Skeletal muscle tissue (tissue), 4 donors: Measurements from ENCODE around the gene LRRC8D. TPM values are rescaled to one million over a fixed set of nuclear protein-coding genes. Genes with fewer than 3 reads are reported as not detected.

Experiments used
- H3K27ac ChIP-seq: one replicate; pipeline ENCODE4 v1.7.0; 2013; ENCODE audit warnings: mild to moderate bottlenecking, low read depth, low read length, inconsistent platforms
- H3K27me3 ChIP-seq, 3 donors: one replicate each; pipeline ENCODE4 v1.7.0; 2013; ENCODE audit warnings: low read length in 3 of 3; ENCODE audit not compliant: control insufficient read depth in 3 of 3, insufficient read depth in 3 of 3
- H3K36me3 ChIP-seq, 3 donors: one replicate each; pipeline ENCODE4 v1.7.0; 2013; ENCODE audit warnings: low read length in 3 of 3; ENCODE audit not compliant: control insufficient read depth in 3 of 3, insufficient read depth in 3 of 3
- H3K4me1 ChIP-seq, 3 donors: one replicate each; pipeline ENCODE4 v1.7.0; 2013; ENCODE audit warnings: low read length in 3 of 3, mild to moderate bottlenecking in 3 of 3; ENCODE audit not compliant: control insufficient read depth in 3 of 3, insufficient read depth in 3 of 3
- H3K4me3 ChIP-seq, 3 donors: one replicate each; pipeline ENCODE4 v1.7.0; 2013; ENCODE audit warnings: low read length in 3 of 3
- H3K9ac ChIP-seq, 3 donors: one replicate each; pipeline ENCODE4 v1.7.0; 2013; ENCODE audit warnings: low read length in 3 of 3, mild to moderate bottlenecking in 3 of 3, moderate library complexity in 2 of 3, low read depth in 1 of 3
- H3K9me3 ChIP-seq, 3 donors: one replicate each; pipeline ENCODE4 v1.7.0; 2013; ENCODE audit warnings: low read length in 3 of 3; ENCODE audit not compliant: control insufficient read depth in 3 of 3
- total RNA-seq: library from RNA; depleted of rRNA; stranded (reverse); fragments of >200 nt; gene quantifications from one replicate; pipeline ENCODE4 v1.2.3, GENCODE V29; 2014
- donor health status: Osteomylitis.

Gene LRRC8D
- total RNA-seq, 1 donor from 2014 or later: 4.7 TPM

DNA sequence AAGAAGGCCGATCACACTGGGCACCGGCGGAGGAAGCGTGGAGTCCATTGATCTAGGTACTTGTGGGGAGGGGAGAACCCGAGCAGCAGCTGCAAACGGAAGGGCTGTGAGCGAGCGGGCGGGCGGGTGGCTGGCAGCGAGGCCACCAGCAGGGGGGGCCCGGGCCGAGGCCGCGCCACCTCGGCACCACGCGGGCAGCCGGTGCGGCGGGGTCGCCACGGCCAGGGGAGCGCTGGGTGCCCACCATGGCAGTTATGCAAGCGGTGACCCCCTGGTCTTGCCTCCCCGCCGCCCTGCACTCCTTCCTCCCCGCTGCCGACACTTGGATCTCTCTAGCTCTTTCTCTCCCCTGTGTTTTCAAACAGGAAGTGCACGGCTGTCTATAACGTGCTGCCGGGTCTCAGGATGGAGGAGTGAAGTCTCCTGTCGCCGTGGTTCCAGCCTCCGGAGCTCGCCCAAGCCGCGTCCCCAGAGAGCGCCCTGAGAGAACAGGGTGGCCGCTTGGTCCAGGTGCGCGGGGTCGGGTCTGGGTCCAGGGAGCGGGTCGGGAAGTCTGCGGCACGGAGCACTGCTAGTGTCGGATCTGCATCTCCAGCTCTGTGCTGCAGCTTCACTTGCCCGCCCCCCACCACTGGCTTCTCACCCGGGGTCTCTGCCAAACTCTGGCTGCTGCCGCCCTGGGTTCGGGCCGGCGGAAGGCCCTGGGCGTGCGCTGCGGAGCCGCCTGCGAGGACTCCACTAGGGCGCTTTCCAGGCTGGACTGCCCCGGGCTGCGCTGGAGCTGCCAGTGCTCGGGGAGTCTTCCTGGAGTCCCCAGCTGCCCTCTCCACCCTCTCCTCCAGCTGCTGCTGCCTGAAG, 22.7 kb downstream of the LRRC8D start:
- Histone ChIP-seq H3K4me3 (peak overlapping the region; percentile 79 to 87 (median 84)), H3K27ac (no peak overlapping the region), H3K9me3 (no peaks in the 10 kb centered on the region), H3K27me3 (no peaks in the 10 kb centered on the region), H3K36me3 (peaks cover 0 to 2% (median 0%) of the 10 kb centered on the region in 3 donors), H3K4me1 (peaks cover 10 to 15% (median 12%) of the 10 kb centered on the region in 3 donors), H3K9ac (peak overlapping the region; percentile 59 to 82 (median 68))

DNA sequence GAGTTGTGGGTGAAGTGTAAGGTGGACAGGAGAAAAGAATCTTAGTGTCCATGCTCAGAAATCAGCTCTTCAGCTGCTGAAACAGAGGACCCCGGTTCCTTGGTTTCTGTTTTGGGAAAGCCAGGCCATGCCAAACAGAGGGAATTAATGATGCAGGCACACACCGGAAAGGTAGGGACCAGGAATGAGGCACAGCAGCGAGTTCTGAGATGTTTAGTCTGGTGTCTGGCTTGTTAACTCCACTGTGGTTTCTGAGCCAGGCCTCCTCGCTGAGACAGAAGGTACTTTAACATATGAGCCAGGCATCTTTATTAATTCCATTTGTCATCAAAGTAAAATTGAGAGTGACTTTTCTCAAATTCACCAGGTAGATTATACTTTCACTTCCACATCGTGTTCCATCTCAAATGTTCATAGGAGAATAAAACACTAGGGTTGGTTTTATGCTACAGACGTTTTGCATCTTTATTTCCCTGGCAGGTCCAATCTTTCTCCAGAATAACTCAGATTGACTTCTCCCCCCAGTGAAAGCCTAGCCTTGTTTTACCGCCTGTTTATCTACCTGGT, 23.5 kb downstream of the LRRC8D start:
- Histone ChIP-seq H3K27ac (no peak overlapping the region), H3K4me3 (peak overlapping the region; percentile 79 to 87 (median 84)), H3K36me3 (peaks cover 0 to 2% (median 0%) of the 10 kb centered on the region in 3 donors), H3K4me1 (peaks cover 10 to 15% (median 12%) of the 10 kb centered on the region in 3 donors), H3K27me3 (no peaks in the 10 kb centered on the region), H3K9me3 (no peaks in the 10 kb centered on the region), H3K9ac (peak overlapping the region; percentile 5 to 82 (median 68))

DNA sequence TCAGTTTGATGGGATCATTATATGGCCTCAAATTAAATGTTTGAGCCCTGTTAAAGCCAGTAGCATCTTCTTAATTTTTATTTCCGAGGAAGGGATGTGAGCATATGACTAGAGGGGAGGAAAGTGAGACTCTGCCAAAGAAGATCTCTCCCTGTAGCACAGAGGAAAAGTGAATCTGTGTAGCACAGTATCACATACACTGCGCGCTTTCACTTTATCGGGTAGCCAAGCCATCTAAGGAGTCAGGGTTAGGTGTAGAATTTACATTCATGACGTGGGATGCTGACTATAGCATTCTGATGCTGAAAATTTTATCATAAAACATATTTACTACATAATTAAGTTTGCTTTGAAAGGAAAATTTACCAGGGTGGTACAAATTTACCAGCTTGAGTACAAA, 24.0 kb downstream of the LRRC8D start:
- no peak overlapping the region for H3K9ac ChIP-seq

DNA sequence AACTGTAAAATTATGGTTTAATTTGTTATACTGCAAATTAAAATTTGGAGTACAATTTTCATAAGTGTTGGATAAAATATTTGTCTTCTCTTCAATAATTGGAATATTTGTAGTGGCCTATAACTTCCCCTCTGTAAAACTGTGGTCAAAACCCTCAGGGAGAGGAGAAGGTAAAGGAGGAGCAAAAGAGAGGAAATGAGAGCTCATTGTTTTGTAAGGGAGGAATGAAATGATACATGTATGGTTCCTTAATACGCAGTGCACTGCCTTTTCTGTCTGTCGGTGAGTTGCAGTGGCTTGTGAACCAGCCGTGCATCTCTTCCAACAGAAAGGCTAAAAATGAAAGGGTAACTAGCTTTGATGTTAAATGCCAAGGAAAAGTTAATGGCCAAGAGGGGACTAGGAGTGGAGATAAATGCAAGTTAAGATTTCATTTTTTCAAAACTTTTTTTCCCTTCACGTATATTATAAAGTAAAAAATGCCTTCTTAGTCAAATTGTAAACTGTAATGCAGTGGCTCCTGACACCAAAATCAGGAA, 26.4 kb downstream of the LRRC8D start:
- peaks cover 10 to 15% (median 11%) of the 10 kb centered on the region in 3 donors for H3K4me1 ChIP-seq
- H3K27me3 ChIP-seq: no peaks in the 10 kb centered on the region
- no peak overlapping the region for H3K27ac ChIP-seq
- peaks cover 0 to 2% (median 0%) of the 10 kb centered on the region in 3 donors for H3K36me3 ChIP-seq
- H3K9ac ChIP-seq: no peak overlapping the region
- H3K4me3 ChIP-seq: no peak overlapping the region
- H3K9me3 ChIP-seq: no peaks in the 10 kb centered on the region

More for the DNA sequence above, 24.0 kb downstream of the LRRC8D start:
- Histone ChIP-seq H3K4me1 (peaks cover 10 to 15% (median 12%) of the 10 kb centered on the region in 3 donors), H3K9me3 (no peaks in the 10 kb centered on the region), H3K27me3 (no peaks in the 10 kb centered on the region), H3K36me3 (peaks cover 0 to 2% (median 0%) of the 10 kb centered on the region in 3 donors), H3K4me3 (peak overlapping the region in 1 of 3 donors; percentile 79), H3K27ac (no peak overlapping the region)

DNA sequence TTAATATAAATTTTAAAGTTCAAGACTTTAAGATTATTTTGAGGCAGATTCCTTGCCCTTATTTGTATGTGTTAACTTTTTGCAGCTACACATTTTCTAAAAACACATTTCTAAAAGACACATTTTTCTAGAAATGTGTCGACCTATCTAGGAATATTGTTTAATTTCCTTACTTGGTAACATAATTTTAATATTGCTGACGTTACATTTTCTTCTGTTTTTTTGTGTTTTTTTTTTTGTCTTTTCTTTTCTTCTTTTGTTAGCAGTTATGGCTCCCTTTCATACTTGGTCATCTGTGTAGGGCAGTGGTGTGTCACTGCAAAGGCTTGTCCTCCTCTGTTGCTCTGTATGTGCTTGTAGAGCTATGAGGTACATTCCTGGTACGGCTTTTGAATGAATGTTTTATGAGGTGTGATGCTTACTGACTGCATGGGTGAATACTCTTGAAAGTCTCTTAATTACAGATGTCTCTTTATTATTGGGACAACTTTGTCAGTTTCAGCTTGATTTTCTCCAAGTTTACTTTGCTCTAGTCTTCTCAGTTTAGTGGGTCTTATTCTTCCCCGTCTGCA, 30.1 kb downstream of the LRRC8D start:
- no peaks in the 10 kb centered on the region for H3K9me3 ChIP-seq
- no peaks in the 10 kb centered on the region for H3K27me3 ChIP-seq
- H3K4me1 ChIP-seq: no peaks in the 10 kb centered on the region
- peaks cover 0 to 2% (median 0%) of the 10 kb centered on the region in 3 donors for H3K36me3 ChIP-seq
- no peak overlapping the region for H3K27ac ChIP-seq
- no peak overlapping the region for H3K4me3 ChIP-seq
- no peak overlapping the region for H3K9ac ChIP-seq

DNA sequence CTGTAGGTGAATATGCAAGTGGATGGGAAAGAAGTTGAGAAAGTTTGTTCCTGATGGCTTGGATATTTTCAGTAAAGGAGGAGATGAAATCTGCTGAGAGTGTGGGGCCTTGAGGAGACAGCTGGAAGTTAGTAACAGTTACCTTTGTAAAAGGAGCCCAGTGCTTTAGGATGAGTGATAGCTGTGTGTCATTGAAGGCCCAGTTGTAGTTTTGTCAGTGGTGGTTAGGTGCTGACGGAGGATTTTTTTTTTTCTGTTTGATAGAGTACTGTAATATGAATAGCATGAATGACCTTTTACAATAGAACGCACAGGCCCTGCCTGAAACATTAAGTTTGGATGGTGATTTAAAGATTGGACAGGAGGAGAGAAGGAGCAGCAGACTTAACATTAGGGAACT, 33.3 kb downstream of the LRRC8D start:
- no peak overlapping the region for H3K4me3 ChIP-seq
- H3K9ac ChIP-seq: no peak overlapping the region
- no peak overlapping the region for H3K27ac ChIP-seq
- H3K27me3 ChIP-seq: no peaks in the 10 kb centered on the region
- no peaks in the 10 kb centered on the region for H3K36me3 ChIP-seq
- H3K4me1 ChIP-seq: no peaks in the 10 kb centered on the region
- no peaks in the 10 kb centered on the region for H3K9me3 ChIP-seq

DNA sequence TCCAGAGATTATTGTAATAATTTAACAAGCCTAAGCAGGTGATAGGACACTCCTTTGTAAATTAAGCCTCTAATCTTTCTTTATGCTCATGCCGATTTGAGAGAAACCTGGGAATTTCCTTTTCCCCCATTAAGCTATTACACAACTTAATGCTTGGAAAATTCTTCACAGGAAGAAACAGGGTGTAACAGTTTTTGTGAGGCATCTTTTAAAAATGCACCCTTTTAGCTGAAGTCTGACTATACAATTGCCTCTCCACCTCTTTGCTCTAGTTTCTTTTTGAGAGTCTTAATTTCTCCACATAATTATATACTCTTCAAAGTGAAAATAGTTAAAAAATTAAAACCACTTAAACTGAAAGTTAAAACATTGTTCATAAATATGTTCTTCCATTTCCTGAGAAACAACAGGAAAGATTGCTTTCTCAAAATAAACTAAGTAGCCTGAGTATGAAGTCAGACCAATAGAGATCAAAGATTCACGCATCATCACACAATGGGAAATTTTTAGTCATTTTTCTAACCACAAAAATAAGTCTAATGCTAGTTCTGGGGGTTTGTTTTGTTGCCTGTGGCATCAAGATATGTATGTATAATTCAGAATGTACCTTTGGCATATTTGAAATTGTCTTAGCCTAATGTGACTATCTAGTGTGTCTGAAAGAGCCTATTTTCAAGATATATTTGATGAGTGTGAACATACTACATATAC, 34.7 kb downstream of the LRRC8D start:
- no peaks in the 10 kb centered on the region for H3K36me3 ChIP-seq
- H3K4me3 ChIP-seq: no peak overlapping the region
- no peaks in the 10 kb centered on the region for H3K27me3 ChIP-seq
- H3K4me1 ChIP-seq: no peaks in the 10 kb centered on the region
- H3K27ac ChIP-seq: no peak overlapping the region
- H3K9ac ChIP-seq: no peak overlapping the region
- H3K9me3 ChIP-seq: no peaks in the 10 kb centered on the region

DNA sequence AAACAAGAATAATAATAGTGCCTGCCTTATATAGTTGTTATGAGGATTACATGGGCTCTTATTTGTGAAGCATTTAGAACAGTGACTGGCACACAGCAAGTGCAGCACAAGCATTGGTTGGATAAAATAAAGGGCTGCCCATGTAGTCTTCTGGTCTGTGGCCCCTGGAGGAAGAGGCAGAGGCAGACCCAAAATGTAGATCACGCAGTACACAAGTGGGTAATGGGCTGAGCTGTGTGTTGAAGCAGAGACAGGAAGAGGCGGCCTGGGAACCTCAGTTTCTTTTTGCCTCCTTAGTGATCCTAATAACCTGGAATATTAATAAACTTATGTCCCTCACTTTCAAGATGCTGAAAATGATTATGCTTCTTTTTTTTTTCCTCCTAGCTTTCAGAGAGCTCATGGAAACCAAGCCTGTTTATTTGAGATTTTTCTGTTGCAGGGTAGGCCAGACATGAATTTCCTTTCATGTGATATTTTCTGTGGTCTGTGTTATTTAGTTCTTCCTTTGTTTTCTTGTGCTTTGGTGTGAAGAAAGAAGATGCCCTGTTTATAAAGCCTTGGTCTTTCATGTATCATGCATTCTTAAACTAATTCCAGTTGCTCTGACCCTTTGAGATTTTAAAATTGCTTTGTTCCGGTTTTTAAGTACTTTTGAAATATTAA, 42.5 kb downstream of the LRRC8D start:
- no peak overlapping the region for H3K4me3 ChIP-seq
- H3K4me1 ChIP-seq: peaks cover 6 to 9% (median 7%) of the 10 kb centered on the region in 3 donors
- no peak overlapping the region for H3K27ac ChIP-seq
- no peak overlapping the region for H3K9ac ChIP-seq
- H3K27me3 ChIP-seq: no peaks in the 10 kb centered on the region
- no peaks in the 10 kb centered on the region for H3K9me3 ChIP-seq
- H3K36me3 ChIP-seq: no peaks in the 10 kb centered on the region
